ENCODE measurements around the gene DDX25. TPM values are rescaled to one million over a fixed set of nuclear protein-coding genes. Genes with fewer than 3 reads are reported as not detected.

The DDX25 gene
- total and polyA plus RNA-seq, 2 of the 13 experiments (the other 11 are each of a cell fraction or from before 2014, with no cell fraction given) = 0.17 to 0.29 TPM

DNA sequence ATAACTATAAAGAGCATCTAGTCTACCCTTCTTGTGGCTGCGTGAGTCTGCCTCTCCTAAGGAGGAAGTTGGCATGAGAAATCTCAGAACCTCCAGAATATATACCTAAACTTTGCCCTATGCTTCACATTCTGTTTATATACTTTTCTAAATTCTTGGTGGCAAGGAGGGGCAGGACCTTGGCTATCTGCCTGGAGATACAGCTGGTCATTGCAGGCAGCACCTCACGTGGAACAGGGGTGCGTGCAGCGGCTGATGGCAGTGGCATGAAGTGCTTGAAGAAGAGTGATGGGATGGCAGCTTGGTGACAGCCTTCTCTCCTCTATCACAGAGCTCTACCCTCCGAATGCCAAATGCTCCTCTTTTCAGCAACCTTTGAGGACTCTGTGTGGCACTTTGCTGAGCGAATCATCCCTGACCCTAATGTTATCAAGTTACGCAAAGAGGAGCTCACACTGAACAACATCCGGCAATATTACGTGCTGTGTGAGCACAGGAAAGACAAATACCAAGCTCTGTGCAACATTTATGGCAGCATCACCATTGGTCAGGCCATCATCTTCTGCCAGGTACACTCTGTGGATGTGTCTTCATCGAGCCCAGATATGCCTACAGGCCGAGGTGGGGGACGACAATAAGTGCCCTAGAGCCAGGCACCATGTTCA, 12.5 kb downstream of the DDX25 start:
- peak overlapping the region; percentile 59 for H3K4me2 ChIP-seq (ENCODE audit: low read depth, low read length)
- CTCF ChIA-PET (ENCODE audit: low intra/inter-chr PET ratio, low total read pairs) = no interaction called here
- DNase-seq (ENCODE audit: low spot score) (no peak), ATAC-seq (peak; percentile 19; the same call in 2 of the 3 replicates), FAIRE-seq (no peak)
- peak overlapping the region in 1 of 3 experiments; percentile 35; a peak in 1 of 6 replicates for H3K4me3 ChIP-seq (replicated peaks in 1 of 3; ENCODE audit: insufficient read depth in 1 of 3, low read depth in 2 of 3, low read length in 3 of 3)
- H4K20me1 ChIP-seq (ENCODE audit: insufficient read depth, low read length) = no peaks in the 10 kb centered on the region
- H3K36me3 ChIP-seq (replicated peaks in 1 of 2; ENCODE audit: control insufficient read depth in 1 of 2, insufficient read depth in 2 of 2, low read length in 2 of 2) = no peaks in the 10 kb centered on the region
- 14% methylated on average over 10 of the region's 12 CpGs for WGBS (ENCODE audit: low lambda C conversion rate)
- intact Hi-C loops (cut with micrococcal nuclease; ENCODE audit: unreplicated experiment) = no loop called here
- BruUV-seq (replicated peaks) = no TSS peak
- H3K27ac ChIP-seq (ENCODE audit: extremely low read length, insufficient read depth, low read length) = no peak overlapping the region
- H2AFZ ChIP-seq (ENCODE audit: low read length) = no peak overlapping the region
- H3K4me1 ChIP-seq (ENCODE audit: insufficient read depth, low read length) = peaks cover 35% of the 10 kb centered on the region
- POLR2A ChIA-PET = interaction anchor here (1.1 kb wide), 1 partner anchor 14 kb away, joined by 4 read pairs; the partner anchor contains the start of gene PUS3
- H3K9me3 ChIP-seq (ENCODE audit: low read length) = no peaks in the 10 kb centered on the region
- in situ Hi-C loops (cut with HindIII; ENCODE audit: extremely low pct_ligation_motif_present, low pct_unique_long_range_greater_than_20kb) = no loop called here
- H3K27me3 ChIP-seq (ENCODE audit: control insufficient read depth in 1 of 2, insufficient read depth in 2 of 2, low read length in 2 of 2) = peaks cover 0 to 16% of the 10 kb centered on the region in 2 experiments; a peak in 2 of 5 replicates
- no peaks in the 10 kb centered on the region for H3K79me2 ChIP-seq (ENCODE audit: insufficient read depth, low read length)
- H3K9ac ChIP-seq (ENCODE audit: insufficient read depth, low read depth, low read length) = no peak overlapping the region
- TF ChIP-seq ATF1 (CRISPR knock-in tag; IDR thresholded peaks at IDR 0.05) (0 out of 2 replicates have a peak, but pooled peaks have one; percentile 26), ZNF746 (CRISPR knock-in tag; IDR thresholded peaks at IDR 0.05) (no peak), SMARCC2 (IDR thresholded peaks at IDR 0.05) (no peak), GABPA (IDR thresholded peaks at IDR 0.05; ENCODE audit: low read depth, low read length) (no peak), GABPA (CRISPR knock-in tag; IDR thresholded peaks at IDR 0.05; ENCODE audit: low read depth) (peak; percentile 41; the same call in 1 of the 2 replicates), U2AF2 (IDR thresholded peaks at IDR 0.05; ENCODE audit: low read depth, low read length) (no peak), ZNF619 (CRISPR knock-in tag; IDR thresholded peaks at IDR 0.05) (no peak), NRL (CRISPR knock-in tag; IDR thresholded peaks at IDR 0.05; ENCODE audit: borderline replicate concordance) (0 out of 2 replicates have a peak, but pooled peaks have one; percentile 34), ZBTB8A (CRISPR knock-in tag; IDR thresholded peaks at IDR 0.05; ENCODE audit: borderline replicate concordance, low read depth) (no peak), HDAC6 (IDR thresholded peaks at IDR 0.05; ENCODE audit: low read depth, low read length) (no peak), SAP130 (CRISPR knock-in tag; IDR thresholded peaks at IDR 0.05; ENCODE audit: low read depth) (peak; percentile 41; the same call in 1 of the 2 replicates), SNRNP70 (IDR thresholded peaks at IDR 0.05; ENCODE audit: low read depth, low read length) (no peak), MEF2D (CRISPR knock-in tag; IDR thresholded peaks at IDR 0.05) (no peak), ZNF614 (CRISPR knock-in tag; IDR thresholded peaks at IDR 0.05; ENCODE audit: borderline replicate concordance) (no peak), NR2F6 (IDR thresholded peaks at IDR 0.05) (no peak), NR2F6 (CRISPR knock-in tag; IDR thresholded peaks at IDR 0.05) (0 out of 2 replicates have a peak, but pooled peaks have one; percentile 16), RBM22 (optimal IDR thresholded peaks at IDR 0.05; ENCODE audit: low read length) (no peak), SALL1 (CRISPR knock-in tag; IDR thresholded peaks at IDR 0.05) (0 out of 2 replicates have a peak, but pooled peaks have one; percentile 21), ZFP90 (CRISPR knock-in tag; IDR thresholded peaks at IDR 0.05; ENCODE audit: borderline replicate concordance) (no peak)
- TF ChIP-seq, protein P1, sequence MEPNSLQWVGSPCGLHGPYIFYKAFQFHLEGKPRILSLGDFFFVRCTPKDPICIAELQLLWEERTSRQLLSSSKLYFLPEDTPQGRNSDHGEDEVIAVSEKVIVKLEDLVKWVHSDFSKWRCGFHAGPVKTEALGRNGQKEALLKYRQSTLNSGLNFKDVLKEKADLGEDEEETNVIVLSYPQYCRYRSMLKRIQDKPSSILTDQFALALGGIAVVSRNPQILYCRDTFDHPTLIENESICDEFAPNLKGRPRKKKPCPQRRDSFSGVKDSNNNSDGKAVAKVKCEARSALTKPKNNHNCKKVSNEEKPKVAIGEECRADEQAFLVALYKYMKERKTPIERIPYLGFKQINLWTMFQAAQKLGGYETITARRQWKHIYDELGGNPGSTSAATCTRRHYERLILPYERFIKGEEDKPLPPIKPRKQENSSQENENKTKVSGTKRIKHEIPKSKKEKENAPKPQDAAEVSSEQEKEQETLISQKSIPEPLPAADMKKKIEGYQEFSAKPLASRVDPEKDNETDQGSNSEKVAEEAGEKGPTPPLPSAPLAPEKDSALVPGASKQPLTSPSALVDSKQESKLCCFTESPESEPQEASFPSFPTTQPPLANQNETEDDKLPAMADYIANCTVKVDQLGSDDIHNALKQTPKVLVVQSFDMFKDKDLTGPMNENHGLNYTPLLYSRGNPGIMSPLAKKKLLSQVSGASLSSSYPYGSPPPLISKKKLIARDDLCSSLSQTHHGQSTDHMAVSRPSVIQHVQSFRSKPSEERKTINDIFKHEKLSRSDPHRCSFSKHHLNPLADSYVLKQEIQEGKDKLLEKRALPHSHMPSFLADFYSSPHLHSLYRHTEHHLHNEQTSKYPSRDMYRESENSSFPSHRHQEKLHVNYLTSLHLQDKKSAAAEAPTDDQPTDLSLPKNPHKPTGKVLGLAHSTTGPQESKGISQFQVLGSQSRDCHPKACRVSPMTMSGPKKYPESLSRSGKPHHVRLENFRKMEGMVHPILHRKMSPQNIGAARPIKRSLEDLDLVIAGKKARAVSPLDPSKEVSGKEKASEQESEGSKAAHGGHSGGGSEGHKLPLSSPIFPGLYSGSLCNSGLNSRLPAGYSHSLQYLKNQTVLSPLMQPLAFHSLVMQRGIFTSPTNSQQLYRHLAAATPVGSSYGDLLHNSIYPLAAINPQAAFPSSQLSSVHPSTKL (CRISPR knock-in tag; IDR thresholded peaks at IDR 0.05) = no peak
- TF ChIP-seq, protein P2, sequence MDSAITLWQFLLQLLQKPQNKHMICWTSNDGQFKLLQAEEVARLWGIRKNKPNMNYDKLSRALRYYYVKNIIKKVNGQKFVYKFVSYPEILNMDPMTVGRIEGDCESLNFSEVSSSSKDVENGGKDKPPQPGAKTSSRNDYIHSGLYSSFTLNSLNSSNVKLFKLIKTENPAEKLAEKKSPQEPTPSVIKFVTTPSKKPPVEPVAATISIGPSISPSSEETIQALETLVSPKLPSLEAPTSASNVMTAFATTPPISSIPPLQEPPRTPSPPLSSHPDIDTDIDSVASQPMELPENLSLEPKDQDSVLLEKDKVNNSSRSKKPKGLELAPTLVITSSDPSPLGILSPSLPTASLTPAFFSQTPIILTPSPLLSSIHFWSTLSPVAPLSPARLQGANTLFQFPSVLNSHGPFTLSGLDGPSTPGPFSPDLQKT (CRISPR knock-in tag; IDR thresholded peaks at IDR 0.05; ENCODE audit: borderline replicate concordance) = no peak
